Neural cell (in vitro differentiated cells): Measurements from ENCODE around the gene NGDN. TPM values are rescaled to one million over a fixed set of nuclear protein-coding genes. Genes with fewer than 3 reads are reported as not detected.

ENCODE experiments used
- H2AFZ ChIP-seq: fragments of 200-600, 300-800 bp; sonication (generic), shearing (Covaris generic); 2 replicates; pipeline ENCODE4 v1.6.0; 2014; ENCODE audit warnings: low read depth, mild to moderate bottlenecking, antibody characterized with exemption, low read length, moderate library complexity
- H3F3A ChIP-seq: fragments of 200-600 bp; shearing (Covaris generic); 2 replicates; pipeline ENCODE4 v1.6.1; 2016; ENCODE audit warnings: mild to moderate bottlenecking, moderate library complexity, mixed read lengths, antibody characterized with exemption, low read length; ENCODE audit not compliant: insufficient read depth, poor library complexity, severe bottlenecking
- H3K27ac ChIP-seq: fragments of 200-600, 300-800 bp; sonication (generic), shearing (Covaris generic); 2 replicates; pipeline ENCODE4 v1.5.1; 2014; ENCODE audit warnings: mild to moderate bottlenecking, low read length, moderate library complexity
- H3K27me3 ChIP-seq: fragments of 300-800, 200-600 bp; sonication (generic), shearing (Covaris generic); 2 replicates; pipeline ENCODE4 v1.6.0; 2014; ENCODE audit warnings: mild to moderate bottlenecking, low read depth, low read length, moderate library complexity; ENCODE audit not compliant: insufficient read depth
- H3K36me3 ChIP-seq: fragments of 300-800, 200-600 bp; sonication (generic), shearing (Covaris generic); 2 replicates; pipeline ENCODE4 v1.5.1; 2014; ENCODE audit warnings: mild to moderate bottlenecking, antibody characterized with exemption, low read length, moderate library complexity; ENCODE audit not compliant: insufficient read depth
- H3K4me2 ChIP-seq: fragments of 300-800, 200-600 bp; sonication (generic), shearing (Covaris generic); 2 replicates; pipeline ENCODE4 v1.6.0; 2014; ENCODE audit warnings: mild to moderate bottlenecking, low read length
- H3K4me3 ChIP-seq: fragments of 300-800, 200-600 bp; sonication (generic), shearing (Covaris generic); 2 replicates; pipeline ENCODE4 v1.5.1; 2014; ENCODE audit warnings: mild to moderate bottlenecking, low read length, moderate library complexity
- H3K79me2 ChIP-seq: fragments of 200-600 bp; shearing (Covaris generic); replicated peaks from 2 replicates; pipeline ENCODE4 v1.6.0; 2014; ENCODE audit warnings: mild to moderate bottlenecking, low read length, moderate library complexity; ENCODE audit not compliant: insufficient read depth
- H3K9ac ChIP-seq: fragments of 300-800, 200-600 bp; sonication (generic), shearing (Covaris generic); 2 replicates; pipeline ENCODE4 v1.6.1; 2016; ENCODE audit warnings: mild to moderate bottlenecking, low read length, mixed read lengths
- H3K9me2 ChIP-seq: fragments of 200-600 bp; shearing (Covaris generic); 2 replicates; pipeline ENCODE4 v1.6.1; 2016; ENCODE audit warnings: mild to moderate bottlenecking, low read length, mixed read lengths; ENCODE audit not compliant: insufficient read depth
- H3K9me3 ChIP-seq: fragments of 200-600, 300-800 bp; sonication (generic), shearing (Covaris generic); 2 replicates; pipeline ENCODE4 v1.6.1; 2016; ENCODE audit warnings: mild to moderate bottlenecking, mixed run types, low read length, moderate library complexity, mixed read lengths
- H4K20me1 ChIP-seq: fragments of 200-600 bp; shearing (Covaris generic); 2 replicates; pipeline ENCODE4 v1.6.1; 2016; ENCODE audit warnings: mild to moderate bottlenecking, mixed run types; ENCODE audit not compliant: insufficient read depth
- CTCF ChIP-seq: fragments of 450-650 bp; IDR thresholded peaks from 2 replicates; pipeline ENCODE4 v1.5.1; 2014; ENCODE audit warnings: antibody characterized with exemption, mild to moderate bottlenecking, moderate library complexity; ENCODE audit not compliant: poor library complexity, severe bottlenecking
- EP300 ChIP-seq: fragments of 450-650 bp; conservative IDR thresholded peaks from 2 replicates; pipeline ENCODE4 v1.6.1; 2014; ENCODE audit warnings: antibody characterized with exemption, mild to moderate bottlenecking, moderate library complexity; ENCODE audit not compliant: poor library complexity, severe bottlenecking
- EZH2 ChIP-seq: fragments of 200-600, 300-800 bp; shearing (Covaris generic), sonication (generic); IDR thresholded peaks from 2 replicates; pipeline ENCODE4 v1.6.1; 2014; ENCODE audit warnings: antibody characterized with exemption, low read length, borderline replicate concordance, mild to moderate bottlenecking; ENCODE audit not compliant: insufficient read depth, poor library complexity, severe bottlenecking
- MXI1 ChIP-seq: fragments of 450-650 bp; conservative IDR thresholded peaks from 2 replicates; pipeline ENCODE4 v1.6.1; 2014; ENCODE audit warnings: antibody characterized with exemption, mild to moderate bottlenecking; ENCODE audit not compliant: poor library complexity, severe bottlenecking
- POLR2AphosphoS5 ChIP-seq: IDR thresholded peaks from 2 replicates; pipeline ENCODE4 v1.6.1; 2012
- RAD21 ChIP-seq: fragments of 450-650 bp; conservative IDR thresholded peaks from 2 replicates; pipeline ENCODE4 v1.6.1; 2014; ENCODE audit warnings: antibody characterized with exemption, mild to moderate bottlenecking, moderate library complexity
- SMC3 ChIP-seq: fragments of 450-650 bp; conservative IDR thresholded peaks from 2 replicates; pipeline ENCODE4 v1.6.1; 2014; ENCODE audit warnings: antibody characterized with exemption, mild to moderate bottlenecking, moderate library complexity; ENCODE audit not compliant: poor library complexity
- TAF1 ChIP-seq: IDR thresholded peaks from 2 replicates; pipeline ENCODE4 v1.6.1; 2012; ENCODE audit warnings: low read depth
- polyA plus RNA-seq: library from polyadenylated mRNA; depleted of rRNA; stranded (reverse); fragments of >200 nt; gene quantifications from 2 replicates; pipeline ENCODE4 v1.2.3, GENCODE V29; 2014
- TF ChIP-seq, protein P1 (sequence below): IDR thresholded peaks from 2 replicates; pipeline ENCODE4 v1.6.1; 2012; ENCODE audit warnings: borderline replicate concordance

The NGDN gene
- polyA plus RNA-seq, 1 donor from 2014 or later = 137 TPM

DNA sequence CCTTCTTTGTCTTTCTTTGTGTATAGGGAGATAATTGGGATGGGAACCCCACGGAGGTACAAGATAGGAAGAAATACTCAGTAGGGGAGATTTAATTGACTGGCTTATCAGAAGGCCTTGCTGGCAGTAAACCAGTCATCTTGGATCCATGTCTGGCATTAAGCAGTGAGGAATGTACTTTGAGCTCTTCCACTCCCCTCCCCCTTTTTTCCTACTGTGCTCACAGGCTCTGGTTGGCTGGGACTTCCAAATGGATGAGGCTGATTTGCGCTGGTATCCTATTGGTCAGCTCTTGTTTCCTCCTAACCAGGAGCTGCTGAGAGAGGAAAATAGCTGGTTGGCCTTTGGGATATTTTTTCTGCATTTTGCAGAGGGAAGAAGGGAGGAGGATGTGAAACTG is 24.7 kb downstream of the NGDN start:
- Histone ChIP-seq H2AFZ (peak overlapping the region; percentile 24), H3K9me2 (no peaks in the 10 kb centered on the region), H3K9me3 (no peaks in the 10 kb centered on the region), H3K4me2 (no peak overlapping the region), H3K36me3 (no peaks in the 10 kb centered on the region), H3K4me3 (peak overlapping the region; percentile 16), H3K79me2 (no peaks in the 10 kb centered on the region), H3K27ac (peak overlapping the region; percentile 49), H3F3A (no peaks in the 10 kb centered on the region), H3K9ac (peak overlapping the region; percentile 22), H3K27me3 (no peaks in the 10 kb centered on the region), H4K20me1 (no peaks in the 10 kb centered on the region)
- TF ChIP-seq POLR2AphosphoS5 (peak; percentile 23), EP300 (no peak), TAF1 (peak; percentile 70), MXI1 (no peak), EZH2 (no peak), CTCF (no peak), SMC3 (no peak), RAD21 (no peak)
- TF ChIP-seq, protein P1, sequence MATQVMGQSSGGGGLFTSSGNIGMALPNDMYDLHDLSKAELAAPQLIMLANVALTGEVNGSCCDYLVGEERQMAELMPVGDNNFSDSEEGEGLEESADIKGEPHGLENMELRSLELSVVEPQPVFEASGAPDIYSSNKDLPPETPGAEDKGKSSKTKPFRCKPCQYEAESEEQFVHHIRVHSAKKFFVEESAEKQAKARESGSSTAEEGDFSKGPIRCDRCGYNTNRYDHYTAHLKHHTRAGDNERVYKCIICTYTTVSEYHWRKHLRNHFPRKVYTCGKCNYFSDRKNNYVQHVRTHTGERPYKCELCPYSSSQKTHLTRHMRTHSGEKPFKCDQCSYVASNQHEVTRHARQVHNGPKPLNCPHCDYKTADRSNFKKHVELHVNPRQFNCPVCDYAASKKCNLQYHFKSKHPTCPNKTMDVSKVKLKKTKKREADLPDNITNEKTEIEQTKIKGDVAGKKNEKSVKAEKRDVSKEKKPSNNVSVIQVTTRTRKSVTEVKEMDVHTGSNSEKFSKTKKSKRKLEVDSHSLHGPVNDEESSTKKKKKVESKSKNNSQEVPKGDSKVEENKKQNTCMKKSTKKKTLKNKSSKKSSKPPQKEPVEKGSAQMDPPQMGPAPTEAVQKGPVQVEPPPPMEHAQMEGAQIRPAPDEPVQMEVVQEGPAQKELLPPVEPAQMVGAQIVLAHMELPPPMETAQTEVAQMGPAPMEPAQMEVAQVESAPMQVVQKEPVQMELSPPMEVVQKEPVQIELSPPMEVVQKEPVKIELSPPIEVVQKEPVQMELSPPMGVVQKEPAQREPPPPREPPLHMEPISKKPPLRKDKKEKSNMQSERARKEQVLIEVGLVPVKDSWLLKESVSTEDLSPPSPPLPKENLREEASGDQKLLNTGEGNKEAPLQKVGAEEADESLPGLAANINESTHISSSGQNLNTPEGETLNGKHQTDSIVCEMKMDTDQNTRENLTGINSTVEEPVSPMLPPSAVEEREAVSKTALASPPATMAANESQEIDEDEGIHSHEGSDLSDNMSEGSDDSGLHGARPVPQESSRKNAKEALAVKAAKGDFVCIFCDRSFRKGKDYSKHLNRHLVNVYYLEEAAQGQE = peak; percentile 56

- H3K9ac ChIP-seq = no peak overlapping the region
- no peaks in the 10 kb centered on the region for H3K27me3 ChIP-seq
- H3F3A ChIP-seq = no peaks in the 10 kb centered on the region
- no peaks in the 10 kb centered on the region for H3K9me3 ChIP-seq
- H3K36me3 ChIP-seq = no peaks in the 10 kb centered on the region
- H3K9me2 ChIP-seq = no peaks in the 10 kb centered on the region
- no peaks in the 10 kb centered on the region for H3K79me2 ChIP-seq
- H3K4me2 ChIP-seq = no peak overlapping the region
- TF ChIP-seq MXI1 = no peak
- no peak for TF ChIP-seq RAD21
- H3K27ac ChIP-seq = no peak overlapping the region
- H2AFZ ChIP-seq = no peak overlapping the region
- H3K4me3 ChIP-seq = no peak overlapping the region
- H4K20me1 ChIP-seq = no peaks in the 10 kb centered on the region
These were observed 42.7 kb downstream of the NGDN start for GRCh38 chr14:23512156-23512555.
